Measurements from ENCODE around the gene MCTP1. TPM values are rescaled to one million over a fixed set of nuclear protein-coding genes. Genes with fewer than 3 reads are reported as not detected.

Gene MCTP1
- total RNA-seq, 1 donor from 2014 or later, result 6.4 TPM

GRCh38 chr5:94769996-94770395 lies 514.9 kb downstream of the MCTP1 start:
- DNase-seq (no peak), ATAC-seq (no peak)
- intact Hi-C loops (cut with micrococcal nuclease), result no loop called here

- intact Hi-C loops (cut with micrococcal nuclease), result no loop called here
- no peak for DNase-seq
- ATAC-seq, result no peak
Observed at GRCh38 chr5:94761786-94762185, 523.1 kb downstream of the MCTP1 start.

GRCh38 chr5:94761055-94761454 lies 523.8 kb downstream of the MCTP1 start:
- DNase-seq (no peak), ATAC-seq (no peak)
- intact Hi-C loops (cut with micrococcal nuclease), result no loop called here

GRCh38 chr5:94759961-94760360 lies 524.9 kb downstream of the MCTP1 start:
- ATAC-seq (no peak), DNase-seq (no peak)
- intact Hi-C loops (cut with micrococcal nuclease), result no loop called here

- intact Hi-C loops (cut with micrococcal nuclease), result no loop called here
- ATAC-seq (no peak), DNase-seq (no peak)
Observed at GRCh38 chr5:94759022-94759421, 525.9 kb downstream of the MCTP1 start.

- intact Hi-C loops (cut with micrococcal nuclease), result no loop called here
Observed at GRCh38 chr5:94754824-94755223, 530.1 kb downstream of the MCTP1 start.

GRCh38 chr5:94751460-94751859 lies 533.4 kb downstream of the MCTP1 start:
- DNase-seq (no peak), ATAC-seq (peak; percentile 35)
- intact Hi-C loops (cut with micrococcal nuclease), result no loop called here

More at GRCh38 chr5:94754824-94755223, 530.1 kb downstream of the MCTP1 start:
- no peak for ATAC-seq
- DNase-seq, result no peak

- ATAC-seq (no peak), DNase-seq (no peak)
- intact Hi-C loops (cut with micrococcal nuclease), result no loop called here
Observed at GRCh38 chr5:94750681-94751080, 534.2 kb downstream of the MCTP1 start.

GRCh38 chr5:94749042-94749441 lies 535.9 kb downstream of the MCTP1 start:
- no peak for DNase-seq
- intact Hi-C loops (cut with micrococcal nuclease), result no loop called here
- ATAC-seq, result no peak

GRCh38 chr5:94748212-94748611 lies 536.7 kb downstream of the MCTP1 start:
- DNase-seq (no peak), ATAC-seq (no peak)
- intact Hi-C loops (cut with micrococcal nuclease), result no loop called here

- ATAC-seq, result no peak
- intact Hi-C loops (cut with micrococcal nuclease), result no loop called here
- no peak for DNase-seq
Observed at GRCh38 chr5:94747371-94747770, 537.5 kb downstream of the MCTP1 start.

GRCh38 chr5:94746731-94747124 lies 538.2 kb downstream of the MCTP1 start:
- no peak for ATAC-seq
- intact Hi-C loops (cut with micrococcal nuclease), result no loop called here
- DNase-seq, result no peak

GRCh38 chr5:94745786-94746730 lies 538.8 kb downstream of the MCTP1 start:
- intact Hi-C loops (cut with micrococcal nuclease), result no loop called here
- DNase-seq, result no peak

GRCh38 chr5:94744906-94745305 lies 540.0 kb downstream of the MCTP1 start:
- DNase-seq (no peak), ATAC-seq (no peak)
- intact Hi-C loops (cut with micrococcal nuclease), result no loop called here

More at GRCh38 chr5:94745786-94746730, 538.8 kb downstream of the MCTP1 start:
- ATAC-seq, result no peak

GRCh38 chr5:94742852-94743251 lies 542.0 kb downstream of the MCTP1 start:
- no peak for ATAC-seq
- intact Hi-C loops (cut with micrococcal nuclease), result no loop called here
- no peak for DNase-seq

GRCh38 chr5:94740286-94740685 lies 544.6 kb downstream of the MCTP1 start:
- intact Hi-C loops (cut with micrococcal nuclease), result no loop called here
- no peak for DNase-seq
- no peak for ATAC-seq

GRCh38 chr5:94736498-94736897 lies 548.4 kb downstream of the MCTP1 start:
- DNase-seq, result no peak
- intact Hi-C loops (cut with micrococcal nuclease), result no loop called here
- no peak for ATAC-seq

GRCh38 chr5:94731471-94731870 lies 553.4 kb downstream of the MCTP1 start:
- intact Hi-C loops (cut with micrococcal nuclease), result no loop called here
- no peak for DNase-seq

GRCh38 chr5:94725142-94725541 lies 559.8 kb downstream of the MCTP1 start:
- ATAC-seq, result no peak
- intact Hi-C loops (cut with micrococcal nuclease), result no loop called here
- no peak for DNase-seq

More at GRCh38 chr5:94731471-94731870, 553.4 kb downstream of the MCTP1 start:
- ATAC-seq, result no peak

GRCh38 chr5:94715768-94716167 lies 569.1 kb downstream of the MCTP1 start:
- ATAC-seq (peak; percentile 90), DNase-seq (peak; percentile 66)
- intact Hi-C loops (cut with micrococcal nuclease), result no loop called here

GRCh38 chr5:94711785-94712184 lies 573.1 kb downstream of the MCTP1 start:
- DNase-seq (no peak), ATAC-seq (no peak)
- intact Hi-C loops (cut with micrococcal nuclease), result no loop called here

All from left ventricle myocardium superior (tissue), 1 donor.